ENCODE data around the gene ATMIN. TPM values are rescaled to one million over a fixed set of nuclear protein-coding genes. Genes with fewer than 3 reads are reported as not detected.

ATMIN gene
- total and polyA plus RNA-seq, 8 donors: 30.7 to 45.0 (median 39.5) TPM

GRCh38 chr16:81094771-81095251 is 59.2 kb downstream of the ATMIN start:
- DNase-seq: peak in 2 of 4 donors; percentile 32 to 62

GRCh38 chr16:81095653-81095952 is 60.0 kb downstream of the ATMIN start:
- H3K9me3 ChIP-seq: no peaks in the 10 kb centered on the region
- DNase-seq (no peak), ATAC-seq (no peak)
- TF ChIP-seq, protein P1, sequence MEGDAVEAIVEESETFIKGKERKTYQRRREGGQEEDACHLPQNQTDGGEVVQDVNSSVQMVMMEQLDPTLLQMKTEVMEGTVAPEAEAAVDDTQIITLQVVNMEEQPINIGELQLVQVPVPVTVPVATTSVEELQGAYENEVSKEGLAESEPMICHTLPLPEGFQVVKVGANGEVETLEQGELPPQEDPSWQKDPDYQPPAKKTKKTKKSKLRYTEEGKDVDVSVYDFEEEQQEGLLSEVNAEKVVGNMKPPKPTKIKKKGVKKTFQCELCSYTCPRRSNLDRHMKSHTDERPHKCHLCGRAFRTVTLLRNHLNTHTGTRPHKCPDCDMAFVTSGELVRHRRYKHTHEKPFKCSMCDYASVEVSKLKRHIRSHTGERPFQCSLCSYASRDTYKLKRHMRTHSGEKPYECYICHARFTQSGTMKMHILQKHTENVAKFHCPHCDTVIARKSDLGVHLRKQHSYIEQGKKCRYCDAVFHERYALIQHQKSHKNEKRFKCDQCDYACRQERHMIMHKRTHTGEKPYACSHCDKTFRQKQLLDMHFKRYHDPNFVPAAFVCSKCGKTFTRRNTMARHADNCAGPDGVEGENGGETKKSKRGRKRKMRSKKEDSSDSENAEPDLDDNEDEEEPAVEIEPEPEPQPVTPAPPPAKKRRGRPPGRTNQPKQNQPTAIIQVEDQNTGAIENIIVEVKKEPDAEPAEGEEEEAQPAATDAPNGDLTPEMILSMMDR (IDR thresholded peaks at IDR 0.05): no peak
- H3K27me3 ChIP-seq: no peaks in the 10 kb centered on the region
- H3K4me1 ChIP-seq: peaks cover 0 to 3% of the 10 kb centered on the region in 2 donors
- intact Hi-C loops (cut with DNase I): no loop called here
- peak overlapping the region; percentile 88 to 93 for H3K4me3 ChIP-seq
- no peaks in the 10 kb centered on the region for H3K36me3 ChIP-seq
- H3K27ac ChIP-seq: peak overlapping the region; percentile 70 to 80

More at GRCh38 chr16:81094771-81095251, 59.2 kb downstream of the ATMIN start:
- intact Hi-C loops (cut with DNase I): no loop called here
- Histone ChIP-seq H3K9me3 (no peaks in the 10 kb centered on the region), H3K27ac (no peak overlapping the region), H3K36me3 (no peaks in the 10 kb centered on the region), H3K4me1 (peaks cover 0 to 3% of the 10 kb centered on the region in 2 donors), H3K27me3 (no peaks in the 10 kb centered on the region), H3K4me3 (peak overlapping the region in 1 of 2 donors; percentile 93)
- TF ChIP-seq, protein P1 (IDR thresholded peaks at IDR 0.05): no peak
- ATAC-seq: no peak

- TF ChIP-seq, protein P1 (IDR thresholded peaks at IDR 0.05): no peak
- no peaks in the 10 kb centered on the region for H3K9me3 ChIP-seq
- ATAC-seq (peak; percentile 99), DNase-seq (peak; percentile 96 to 100 (median 100))
- intact Hi-C loops (cut with DNase I): no loop called here
- peaks cover 0 to 3% of the 10 kb centered on the region in 2 donors for H3K4me1 ChIP-seq
- peak within 1 kb of the TSS; percentile 88 to 93 for H3K4me3 ChIP-seq
- no peaks in the 10 kb centered on the region for H3K27me3 ChIP-seq
- H3K36me3 ChIP-seq: no peaks in the 10 kb centered on the region
- H3K27ac ChIP-seq: peak within 1 kb of the TSS; percentile 70 to 80
These were observed 60.5 kb downstream of the ATMIN start, which contains the start of gene GCSH for GRCh38 chr16:81095953-81096714. Gene GCSH, minus strand, starts transcription at chr16:81096395. Its CDS starts 117 bp downstream, at chr16:81096278.

DNA sequence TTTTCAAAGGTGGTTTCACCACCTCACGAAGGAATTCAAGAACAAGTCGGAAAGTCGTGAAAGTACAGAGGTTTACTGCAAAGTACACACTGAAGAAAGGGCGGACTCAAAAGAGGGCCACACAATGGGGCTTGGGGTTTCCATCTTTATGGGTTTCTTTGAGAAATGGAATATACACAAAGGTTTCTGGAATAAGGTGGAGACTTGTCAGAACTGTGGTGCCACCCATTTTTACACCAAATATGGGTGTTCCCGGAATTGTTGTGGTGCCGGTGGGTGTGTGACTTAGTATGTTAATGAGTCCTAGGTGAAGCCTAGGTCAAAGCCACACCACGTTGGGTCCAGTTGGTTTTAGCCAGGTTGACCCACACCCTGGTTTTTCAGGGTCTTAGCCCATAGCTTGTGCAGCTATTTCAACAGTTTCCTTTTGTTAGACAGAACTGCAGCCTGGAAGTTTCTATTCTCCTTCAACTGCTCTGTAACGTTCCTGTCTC is 61.1 kb downstream of the ATMIN start:
- H3K27me3 ChIP-seq: no peaks in the 10 kb centered on the region
- DNase-seq (no peak), ATAC-seq (no peak)
- TF ChIP-seq, protein P1 (IDR thresholded peaks at IDR 0.05): no peak
- H3K9me3 ChIP-seq: no peaks in the 10 kb centered on the region
- H3K4me3 ChIP-seq: peak overlapping the region; percentile 88 to 93
- no peaks in the 10 kb centered on the region for H3K36me3 ChIP-seq
- peaks cover 0 to 3% of the 10 kb centered on the region in 2 donors for H3K4me1 ChIP-seq
- H3K27ac ChIP-seq: peak overlapping the region in 1 of 2 donors; percentile 58
- intact Hi-C loops (cut with DNase I): no loop called here

Other genes starting within 250 kb of the ATMIN start
- 10 to 100 TPM; 12.8 to 16.0 TPM for gene CDYL2, start 231.2 kb upstream of the ATMIN start, total RNA-seq
- gene CDYL2, start 231.2 kb upstream of the ATMIN start, polyA plus RNA-seq (ENCODE audit: insufficient read length in 6 of 6): 1 to 10 TPM; 4.6 to 6.1 (median 5.4) TPM
- gene CMC2, start 29.0 kb upstream of the ATMIN start, total RNA-seq: 10 to 100 TPM; 46.2 to 52.1 TPM
- 10 to 100 TPM; 38.8 to 50.8 (median 41.8) TPM for gene CMC2, start 29.0 kb upstream of the ATMIN start, polyA plus RNA-seq (ENCODE audit: insufficient read length in 6 of 6)
- 10 to 100 TPM; 12.3 to 14.7 TPM for gene CENPN, start 28.6 kb upstream of the ATMIN start, total RNA-seq
- gene CENPN, start 28.6 kb upstream of the ATMIN start, polyA plus RNA-seq (ENCODE audit: insufficient read length in 6 of 6): 10 to 100 TPM; 14.9 to 31.0 (median 20.7) TPM
- gene C16orf46, start 41.4 kb downstream of the ATMIN start, total RNA-seq: under 1 TPM; 0.63 to 0.67 TPM
- 1 to 10 TPM; 1.3 to 2.5 (median 1.8) TPM for gene C16orf46, start 41.4 kb downstream of the ATMIN start, polyA plus RNA-seq (ENCODE audit: insufficient read length in 6 of 6)
- gene GCSH, start 60.6 kb downstream of the ATMIN start, total RNA-seq: 10 to 100 TPM; 22.2 to 33.9 TPM
- 10 to 100 TPM; 63.3 to 68.9 (median 65.7) TPM for gene GCSH, start 60.6 kb downstream of the ATMIN start, polyA plus RNA-seq (ENCODE audit: insufficient read length in 6 of 6)
- gene BCO1, start 202.8 kb downstream of the ATMIN start, total RNA-seq: under 1 TPM in 1 of 2 donors, not detected in 1; 0.50 TPM
- under 1 TPM; 0.38 to 0.81 (median 0.58) TPM for gene BCO1, start 202.8 kb downstream of the ATMIN start, polyA plus RNA-seq (ENCODE audit: insufficient read length in 6 of 6)